Trophoblast cell (in vitro differentiated cells and primary cell): Measurements from ENCODE around the gene ANO8.
A peak's percentile ranks its signal among the peaks of the same experiment; 100 is the strongest.

ENCODE experiments used
- DNase-seq, 2 donors: peaks; one replicate each; pipeline ENCODE4 v3.0.0-alpha.2; 2016
- H2AFZ ChIP-seq: 2 replicates; pipeline ENCODE4 v1.6.1; 2013; ENCODE audit warnings: low read length, moderate library complexity, mild to moderate bottlenecking; ENCODE audit not compliant: insufficient read depth, poor library complexity
- H2AK5ac ChIP-seq: 2 replicates; pipeline ENCODE4 v1.6.1; 2013; ENCODE audit warnings: mild to moderate bottlenecking, low read length
- H2BK120ac ChIP-seq: 2 replicates; pipeline ENCODE4 v1.6.1; 2013; ENCODE audit warnings: low read length, mild to moderate bottlenecking, moderate library complexity; ENCODE audit not compliant: insufficient read depth, poor library complexity
- H2BK12ac ChIP-seq: 2 replicates; pipeline ENCODE4 v1.6.1; 2013; ENCODE audit warnings: mild to moderate bottlenecking, low read length, moderate library complexity
- H2BK5ac ChIP-seq: 2 replicates; pipeline ENCODE4 v1.6.1; 2013; ENCODE audit warnings: low read length, low read depth, moderate library complexity, mild to moderate bottlenecking; ENCODE audit not compliant: poor library complexity
- H3K14ac ChIP-seq: 2 replicates; pipeline ENCODE4 v1.6.1; 2013; ENCODE audit warnings: mild to moderate bottlenecking, low read length
- H3K18ac ChIP-seq: 2 replicates; pipeline ENCODE4 v1.6.1; 2013; ENCODE audit warnings: mild to moderate bottlenecking, low read length
- H3K23ac ChIP-seq: 2 replicates; pipeline ENCODE4 v1.6.1; 2013; ENCODE audit warnings: low read length
- H3K27ac ChIP-seq: 2 replicates; pipeline ENCODE4 v1.5.1; 2013; ENCODE audit warnings: low read depth, mild to moderate bottlenecking, inconsistent platforms, low read length, moderate library complexity
- H3K27me3 ChIP-seq: 2 replicates; pipeline ENCODE4 v1.6.1; 2013; ENCODE audit warnings: inconsistent platforms, mild to moderate bottlenecking, low read length, moderate library complexity; ENCODE audit not compliant: insufficient read depth
- H3K36me3 ChIP-seq, 2 experiments: 1 replicate in 1 of 2; 2 replicates in 1 of 2; pipeline ENCODE4 v1.6.1; 2013; ENCODE audit warnings: low read length in 2 of 2, mild to moderate bottlenecking in 2 of 2, moderate library complexity in 1 of 2; ENCODE audit not compliant: insufficient read depth in 2 of 2, control insufficient read depth in 1 of 2
- H3K4ac ChIP-seq: 2 replicates; pipeline ENCODE4 v1.6.1; 2013; ENCODE audit warnings: low read depth, mild to moderate bottlenecking, low read length, moderate library complexity
- H3K4me1 ChIP-seq, 2 experiments: 1 replicate in 1 of 2; 2 replicates in 1 of 2; pipeline ENCODE4 v1.6.1; 2013; ENCODE audit warnings: low read length in 2 of 2, mild to moderate bottlenecking in 2 of 2, moderate library complexity in 1 of 2; ENCODE audit not compliant: insufficient read depth in 2 of 2, control insufficient read depth in 1 of 2
- H3K4me2 ChIP-seq: 2 replicates; pipeline ENCODE4 v1.6.1; 2013; ENCODE audit warnings: inconsistent platforms, mild to moderate bottlenecking, low read length, moderate library complexity
- H3K4me3 ChIP-seq: 2 replicates; pipeline ENCODE4 v1.5.1; 2013; ENCODE audit warnings: mild to moderate bottlenecking, low read depth, low read length, inconsistent platforms
- H3K79me1 ChIP-seq: one replicate; pipeline ENCODE4 v1.6.1; 2013; ENCODE audit warnings: low read length
- H3K79me2 ChIP-seq: 2 replicates; pipeline ENCODE4 v1.6.1; 2013; ENCODE audit warnings: low read length, mild to moderate bottlenecking; ENCODE audit not compliant: control insufficient read depth, insufficient read depth, poor library complexity
- H3K9ac ChIP-seq: 2 replicates; pipeline ENCODE4 v1.6.1; 2013; ENCODE audit warnings: mild to moderate bottlenecking, low read length
- H3K9me3 ChIP-seq: 2 replicates; pipeline ENCODE4 v1.6.1; 2013; ENCODE audit warnings: low read depth, mild to moderate bottlenecking, control low read depth, inconsistent platforms, low read length; ENCODE audit not compliant: insufficient read depth
- H4K12ac ChIP-seq: 2 replicates; pipeline ENCODE4 v1.6.1; 2013; ENCODE audit warnings: low read depth, mild to moderate bottlenecking, low read length, moderate library complexity
- H4K8ac ChIP-seq: 2 replicates; pipeline ENCODE4 v1.6.1; 2013; ENCODE audit warnings: low read depth, mild to moderate bottlenecking, low read length, moderate library complexity
- H4K91ac ChIP-seq: one replicate; pipeline ENCODE4 v1.6.1; 2013; ENCODE audit warnings: low read depth, mild to moderate bottlenecking, low read length, moderate library complexity
- WGBS: extraction: QIAGEN DNeasy Blood & Tissue Kit; methylation state at CpG from one replicate; pipeline ENCODE4 v1.1.7; 2013; ENCODE audit warnings: missing lambda C conversion rate; ENCODE audit not compliant: insufficient read length, insufficient coverage; ENCODE audit errors: extremely low coverage; 5-methylcytosine and 5-hydroxymethylcytosine counted together

ANO8 gene

GRCh38 chr19:17305517-17306284, 29.0 kb downstream of the ANO8 start, which contains the start of gene MRPL34:
TSS of gene MRPL34 (plus strand) at chr19:17305872. CDS start at chr19:17305893, 21 bp downstream.
- peak; percentile 100 for DNase-seq
- Histone ChIP-seq H3K23ac (no peak within 1 kb of the TSS), H2AFZ (peak within 1 kb of the TSS; percentile 89), H3K4me3 (peak within 1 kb of the TSS; percentile 83), H3K36me3 (peaks cover 8 to 9% of the 10 kb centered on the region in 2 experiments), H3K18ac (peak within 1 kb of the TSS; percentile 58), H3K4ac (peak within 1 kb of the TSS; percentile 42), H4K8ac (peak within 1 kb of the TSS; percentile 80), H3K4me1 (peaks cover 30 to 39% of the 10 kb centered on the region in 2 experiments), H3K4me2 (peak within 1 kb of the TSS; percentile 81), H3K79me2 (peaks cover 23% of the 10 kb centered on the region), H3K9me3 (no peaks in the 10 kb centered on the region), H3K27me3 (no peaks in the 10 kb centered on the region), H2BK120ac (peak within 1 kb of the TSS; percentile 69), H3K27ac (peak within 1 kb of the TSS; percentile 76), H2AK5ac (peak within 1 kb of the TSS; percentile 76), H3K9ac (peak within 1 kb of the TSS; percentile 75), H4K91ac (peak within 1 kb of the TSS; percentile 83), H2BK5ac (peak within 1 kb of the TSS; percentile 77), H3K14ac (peak within 1 kb of the TSS; percentile 69), H2BK12ac (peak within 1 kb of the TSS; percentile 37), H3K79me1 (peaks cover 34% of the 10 kb centered on the region), H4K12ac (peak within 1 kb of the TSS; percentile 79)
- no CpG with 5 or more reads among the region's 55 CpGs for WGBS

DNA sequence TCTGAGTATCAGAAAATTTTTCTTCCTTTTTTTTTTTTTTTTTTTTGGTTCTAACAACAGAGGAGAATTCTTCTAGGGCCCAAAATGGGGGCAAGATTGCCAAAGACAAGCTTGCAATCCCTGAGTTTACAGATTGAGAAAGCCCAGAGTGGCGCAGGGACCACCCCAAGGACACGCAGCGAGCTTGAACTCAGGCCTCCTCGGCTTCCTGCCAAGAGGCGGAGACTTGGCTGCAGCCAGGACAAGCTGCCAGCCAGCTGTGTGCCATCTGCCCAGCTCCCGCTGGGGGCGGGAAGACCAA, 29.5 kb downstream of the ANO8 start:
- Histone ChIP-seq H3K14ac (no peak overlapping the region), H3K23ac (no peak overlapping the region), H3K79me2 (peaks cover 19% of the 10 kb centered on the region), H2BK12ac (no peak overlapping the region), H3K27ac (peak overlapping the region; percentile 24), H2AK5ac (no peak overlapping the region), H3K27me3 (no peaks in the 10 kb centered on the region), H3K18ac (no peak overlapping the region), H3K79me1 (peaks cover 32% of the 10 kb centered on the region), H3K4me2 (peak overlapping the region; percentile 59), H2BK120ac (no peak overlapping the region), H4K91ac (no peak overlapping the region), H3K4me1 (peaks cover 24 to 34% of the 10 kb centered on the region in 2 experiments), H3K36me3 (peaks cover 11 to 15% of the 10 kb centered on the region in 2 experiments), H2AFZ (no peak overlapping the region), H3K4me3 (no peak overlapping the region), H2BK5ac (no peak overlapping the region), H3K9ac (no peak overlapping the region), H4K12ac (no peak overlapping the region), H4K8ac (peak overlapping the region; percentile 8), H3K4ac (no peak overlapping the region), H3K9me3 (no peaks in the 10 kb centered on the region)
- no CpG with 5 or more reads among the region's 7 CpGs for WGBS
- no peak for DNase-seq

DNA sequence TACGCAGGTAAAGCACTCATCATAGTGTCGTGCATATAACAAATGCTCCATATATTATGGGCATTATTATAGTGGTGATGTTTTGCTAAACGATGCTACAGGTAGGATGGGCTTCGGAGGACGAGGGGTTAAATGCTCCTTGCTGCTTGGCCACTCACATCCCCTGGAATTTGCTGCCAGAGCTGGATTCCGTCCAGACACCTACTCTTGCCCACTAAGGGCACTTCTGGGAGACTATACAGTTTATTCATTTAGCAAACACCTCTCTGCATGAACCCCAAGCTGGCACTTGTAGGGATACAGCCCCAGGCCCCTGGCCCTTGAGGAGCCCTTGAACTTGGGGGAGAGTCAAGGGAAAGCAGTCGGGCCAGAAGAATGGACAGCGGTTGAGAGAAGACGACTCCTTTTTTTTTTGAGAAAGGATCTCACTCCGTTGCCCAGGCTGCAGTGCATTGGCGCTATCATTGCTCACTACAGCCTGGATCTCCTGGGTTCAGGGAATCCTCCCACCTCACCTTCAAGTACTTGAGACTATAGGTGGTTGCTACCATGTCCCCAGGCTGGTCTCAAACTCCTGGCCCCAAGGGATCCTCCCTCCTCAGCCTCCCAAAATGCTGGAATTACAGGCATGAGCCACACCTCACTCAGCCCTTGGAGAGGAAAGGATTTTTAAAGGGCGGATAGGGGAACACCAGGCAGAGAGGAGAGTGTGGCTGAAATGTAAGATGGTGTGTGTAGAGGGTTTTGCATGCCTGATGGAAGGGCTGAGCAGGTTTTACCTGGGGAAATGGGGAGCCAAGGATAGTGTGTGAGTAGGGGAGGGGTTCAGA, 30.1 kb downstream of the ANO8 start:
- Histone ChIP-seq H4K12ac (no peak overlapping the region), H3K18ac (no peak overlapping the region), H3K79me2 (peaks cover 14% of the 10 kb centered on the region), H3K14ac (no peak overlapping the region), H3K4me2 (peak overlapping the region; percentile 4), H3K27ac (no peak overlapping the region), H2BK5ac (no peak overlapping the region), H3K4me3 (no peak overlapping the region), H4K8ac (no peak overlapping the region), H2BK12ac (no peak overlapping the region), H3K9me3 (no peaks in the 10 kb centered on the region), H4K91ac (peak overlapping the region; percentile 41), H2AFZ (no peak overlapping the region), H3K4me1 (peaks cover 23 to 32% of the 10 kb centered on the region in 2 experiments), H3K79me1 (peaks cover 27% of the 10 kb centered on the region), H3K4ac (no peak overlapping the region), H3K27me3 (no peaks in the 10 kb centered on the region), H3K23ac (no peak overlapping the region), H2AK5ac (no peak overlapping the region), H3K9ac (no peak overlapping the region), H3K36me3 (peaks cover 11 to 16% of the 10 kb centered on the region in 2 experiments), H2BK120ac (no peak overlapping the region)
- no CpG with 5 or more reads among the region's 12 CpGs for WGBS
- DNase-seq = peak in 1 of 2 donors; percentile 70

DNA sequence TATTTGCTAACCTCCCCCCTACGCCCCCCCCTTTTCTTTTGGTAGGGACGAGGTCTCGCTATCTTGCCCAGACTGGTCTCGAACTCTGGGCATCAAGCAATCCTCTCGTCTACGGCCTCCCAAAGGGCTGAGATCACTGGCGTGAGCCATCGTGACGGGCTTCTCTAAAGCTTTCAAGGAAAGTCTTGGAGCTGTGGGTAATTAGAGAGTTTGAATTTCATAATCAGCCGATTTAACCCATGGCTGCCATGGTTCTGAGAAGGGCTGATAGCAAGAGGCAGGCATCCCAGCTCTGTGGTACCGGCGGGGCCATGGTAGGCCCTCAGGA, 30.8 kb downstream of the ANO8 start:
- no peak overlapping the region for H2AFZ ChIP-seq
- H2AK5ac ChIP-seq = no peak overlapping the region
- H3K23ac ChIP-seq = no peak overlapping the region
- H3K79me2 ChIP-seq = peaks cover 11% of the 10 kb centered on the region
- H3K4ac ChIP-seq = no peak overlapping the region
- peak overlapping the region; percentile 29 for H2BK12ac ChIP-seq
- H3K36me3 ChIP-seq = peaks cover 11 to 16% of the 10 kb centered on the region in 2 experiments
- no peak overlapping the region for H3K14ac ChIP-seq
- H2BK120ac ChIP-seq = no peak overlapping the region
- H4K8ac ChIP-seq = no peak overlapping the region
- peaks cover 23 to 32% of the 10 kb centered on the region in 2 experiments for H3K4me1 ChIP-seq
- no CpG with 5 or more reads among the region's 12 CpGs for WGBS
- H3K9ac ChIP-seq = no peak overlapping the region
- H3K4me3 ChIP-seq = no peak overlapping the region
- no peak overlapping the region for H3K18ac ChIP-seq
- H3K4me2 ChIP-seq = no peak overlapping the region
- peaks cover 24% of the 10 kb centered on the region for H3K79me1 ChIP-seq
- no peak overlapping the region for H2BK5ac ChIP-seq
- no peaks in the 10 kb centered on the region for H3K9me3 ChIP-seq
- no peak for DNase-seq
- H3K27me3 ChIP-seq = no peaks in the 10 kb centered on the region
- H4K12ac ChIP-seq = no peak overlapping the region
- H3K27ac ChIP-seq = no peak overlapping the region
- no peak overlapping the region for H4K91ac ChIP-seq
